Measurements from ENCODE around the gene TSR3.
"Not testable (repeated sequence)": the region's sequence is repeated elsewhere in the genome, so short reads cannot be mapped to it uniquely, and the experiment has no call there.

Gene TSR3

DNA sequence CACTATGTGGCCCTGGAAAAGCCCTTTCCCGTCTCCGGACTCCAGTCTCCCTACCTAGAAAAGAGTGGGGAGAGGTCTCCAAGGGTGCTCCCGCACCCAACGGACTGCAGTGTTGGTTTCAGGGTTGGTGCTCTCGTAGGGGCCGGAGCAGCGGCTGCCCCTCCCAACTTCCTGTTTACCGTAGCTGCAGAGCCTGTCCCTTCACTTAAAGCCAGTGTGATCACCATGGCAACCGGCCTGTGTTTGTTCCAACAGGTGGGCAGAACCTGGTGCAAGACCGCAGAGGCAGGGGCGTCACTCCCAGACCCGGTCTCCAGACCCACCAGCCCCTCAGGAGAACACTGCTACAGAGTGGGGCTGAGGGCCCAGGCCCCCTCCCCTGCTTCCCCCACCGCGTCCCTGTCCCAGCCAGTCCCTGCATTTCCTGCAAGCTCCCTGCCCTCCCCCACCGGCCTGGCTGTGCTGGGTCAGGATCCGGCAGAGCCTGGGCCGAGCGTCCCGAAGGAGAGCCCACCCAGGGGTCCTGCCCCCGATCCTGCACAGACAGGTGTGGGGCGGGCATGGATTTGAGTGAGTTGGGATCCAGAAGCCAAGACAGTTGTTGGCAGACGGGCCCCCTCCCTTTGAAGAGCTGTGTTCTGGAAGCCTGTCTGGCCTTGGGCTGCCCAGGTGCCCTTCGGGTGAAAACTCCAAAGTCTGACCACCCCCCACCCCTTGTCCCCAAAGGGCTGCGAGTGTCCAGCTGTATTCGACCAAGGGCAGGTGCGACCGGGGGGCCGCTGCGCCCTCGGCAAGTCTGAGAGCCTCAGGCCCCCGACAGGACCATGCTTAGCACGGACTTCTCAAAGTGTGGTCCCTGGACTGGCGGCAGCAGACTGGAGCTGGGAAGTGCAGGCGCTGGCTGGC is 19.7 kb downstream of the TSR3 start:
- H3K27ac ChIP-seq: no peak overlapping the region
- TF ChIP-seq, protein P1, sequence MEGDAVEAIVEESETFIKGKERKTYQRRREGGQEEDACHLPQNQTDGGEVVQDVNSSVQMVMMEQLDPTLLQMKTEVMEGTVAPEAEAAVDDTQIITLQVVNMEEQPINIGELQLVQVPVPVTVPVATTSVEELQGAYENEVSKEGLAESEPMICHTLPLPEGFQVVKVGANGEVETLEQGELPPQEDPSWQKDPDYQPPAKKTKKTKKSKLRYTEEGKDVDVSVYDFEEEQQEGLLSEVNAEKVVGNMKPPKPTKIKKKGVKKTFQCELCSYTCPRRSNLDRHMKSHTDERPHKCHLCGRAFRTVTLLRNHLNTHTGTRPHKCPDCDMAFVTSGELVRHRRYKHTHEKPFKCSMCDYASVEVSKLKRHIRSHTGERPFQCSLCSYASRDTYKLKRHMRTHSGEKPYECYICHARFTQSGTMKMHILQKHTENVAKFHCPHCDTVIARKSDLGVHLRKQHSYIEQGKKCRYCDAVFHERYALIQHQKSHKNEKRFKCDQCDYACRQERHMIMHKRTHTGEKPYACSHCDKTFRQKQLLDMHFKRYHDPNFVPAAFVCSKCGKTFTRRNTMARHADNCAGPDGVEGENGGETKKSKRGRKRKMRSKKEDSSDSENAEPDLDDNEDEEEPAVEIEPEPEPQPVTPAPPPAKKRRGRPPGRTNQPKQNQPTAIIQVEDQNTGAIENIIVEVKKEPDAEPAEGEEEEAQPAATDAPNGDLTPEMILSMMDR (IDR thresholded peaks at IDR 0.05): no peak
- peak overlapping the region; percentile 70 for H3K4me3 ChIP-seq
- no peak for DNase-seq (ENCODE audit: low spot score)

DNA sequence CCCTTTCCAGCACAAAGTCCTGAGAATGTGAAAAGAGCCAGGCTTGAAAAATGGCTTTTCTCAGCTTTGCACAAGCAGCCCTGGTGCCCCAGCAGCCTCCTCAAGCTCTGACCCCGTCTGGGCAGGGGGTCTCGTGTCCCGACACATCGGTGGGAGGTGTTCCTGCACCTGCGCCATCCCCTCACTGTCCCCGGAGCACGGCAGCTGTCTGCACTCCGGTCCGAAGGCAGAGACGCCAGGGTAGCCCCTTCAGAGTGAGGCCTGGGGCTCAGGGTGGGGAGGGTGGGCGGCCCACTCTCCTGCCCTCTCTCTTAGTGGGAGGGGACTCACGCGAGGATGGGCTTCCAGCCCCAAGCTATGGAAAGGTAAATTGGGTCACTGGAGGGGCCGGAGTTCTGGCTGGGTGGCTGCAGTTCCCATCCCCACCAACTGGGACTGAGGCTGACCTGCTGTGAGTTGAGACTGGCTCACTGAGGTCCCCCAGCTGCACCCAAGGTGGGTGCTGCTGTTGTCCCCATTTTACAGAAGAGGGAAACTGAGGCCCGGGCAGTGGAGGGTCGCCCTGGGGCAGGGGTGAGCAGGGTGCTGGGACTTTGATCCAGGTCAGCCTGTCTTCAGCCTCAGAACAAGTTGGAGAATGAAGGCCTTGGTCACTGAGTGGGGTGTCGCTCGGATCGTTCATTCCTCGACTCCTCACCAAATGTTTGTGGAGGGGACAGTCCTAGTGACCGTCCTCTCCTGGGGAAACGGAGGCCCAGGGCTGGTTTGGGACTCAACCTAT is 20.6 kb downstream of the TSR3 start:
- TF ChIP-seq, protein P1 (IDR thresholded peaks at IDR 0.05): no peak
- no peak overlapping the region for H3K27ac ChIP-seq
- no peak for DNase-seq (ENCODE audit: low spot score)
- H3K4me3 ChIP-seq: peak overlapping the region; percentile 70

GRCh38 chr16:1330260-1330914 is 21.3 kb downstream of the TSR3 start:
- Histone ChIP-seq H3K4me3 (no peak overlapping the region), H3K27ac (no peak overlapping the region)
- TF ChIP-seq, protein P1 (IDR thresholded peaks at IDR 0.05): no peak
- DNase-seq (ENCODE audit: low spot score): no peak

- not testable (repeated sequence) for H3K4me3 ChIP-seq; DNase-seq (ENCODE audit: low spot score); H3K27ac ChIP-seq
These were observed 22.7 kb downstream of the TSR3 start for GRCh38 chr16:1328961-1329360.

- DNase-seq (ENCODE audit: low spot score); H3K4me3 ChIP-seq; H3K27ac ChIP-seq: not testable (repeated sequence)
These were observed 23.5 kb downstream of the TSR3 start for GRCh38 chr16:1328136-1328535.

- no peak overlapping the region for H3K27ac ChIP-seq
- H3K4me3 ChIP-seq: no peak overlapping the region
- DNase-seq (ENCODE audit: low spot score): no peak
- TF ChIP-seq, protein P1 (IDR thresholded peaks at IDR 0.05): no peak
These were observed 24.1 kb downstream of the TSR3 start for GRCh38 chr16:1327619-1327947.

DNA sequence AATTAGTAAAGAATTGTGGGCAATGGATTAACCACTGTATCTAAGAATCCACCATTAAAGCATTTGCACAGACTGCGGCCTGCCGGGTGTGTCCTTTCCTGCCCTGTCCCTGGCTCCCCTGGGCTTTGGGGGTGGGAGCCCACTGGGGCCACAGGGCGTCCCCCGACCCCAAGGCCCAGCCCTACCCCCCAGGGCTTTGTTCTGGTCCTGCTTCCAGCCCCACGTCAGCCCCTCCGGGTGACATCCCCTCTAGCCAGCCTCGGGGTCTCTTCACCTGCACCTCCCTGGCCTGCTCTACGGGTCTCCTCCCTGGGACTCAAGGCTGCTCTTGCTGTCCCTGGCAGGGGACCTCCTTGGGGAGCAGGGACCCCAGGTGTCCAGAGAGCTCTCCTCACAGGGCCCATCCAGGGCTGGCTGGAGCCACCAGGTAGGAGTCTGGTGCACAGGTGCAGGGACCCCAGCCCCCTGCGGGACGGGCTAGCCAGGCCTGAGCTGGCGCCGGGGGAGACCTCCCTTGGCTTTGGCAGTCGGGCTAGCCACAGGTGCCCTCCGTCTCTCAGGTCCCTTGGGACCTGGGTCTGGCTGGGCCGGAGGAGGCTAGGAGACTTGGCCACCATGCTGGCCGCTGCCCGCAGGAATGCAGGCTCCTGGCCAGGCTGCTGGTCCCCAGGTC is 24.6 kb downstream of the TSR3 start:
- DNase-seq (ENCODE audit: low spot score): no peak
- no peak overlapping the region for H3K27ac ChIP-seq

More for the DNA sequence above, 24.6 kb downstream of the TSR3 start:
- TF ChIP-seq, protein P1 (IDR thresholded peaks at IDR 0.05): no peak
- H3K4me3 ChIP-seq: no peak overlapping the region

Data from coronary artery (tissue), 2 donors.